HUDEP-2 (cell line): Measurements from ENCODE around the gene RBPMS2.

Experiments
- DNase-seq, 76 experiments: peaks; one replicate each; lab custom pipeline; 2025; ENCODE audit not compliant: unreplicated experiment in 76 of 76; lab: John Stamatoyannopoulos, UW

Gene RBPMS2

DNA sequence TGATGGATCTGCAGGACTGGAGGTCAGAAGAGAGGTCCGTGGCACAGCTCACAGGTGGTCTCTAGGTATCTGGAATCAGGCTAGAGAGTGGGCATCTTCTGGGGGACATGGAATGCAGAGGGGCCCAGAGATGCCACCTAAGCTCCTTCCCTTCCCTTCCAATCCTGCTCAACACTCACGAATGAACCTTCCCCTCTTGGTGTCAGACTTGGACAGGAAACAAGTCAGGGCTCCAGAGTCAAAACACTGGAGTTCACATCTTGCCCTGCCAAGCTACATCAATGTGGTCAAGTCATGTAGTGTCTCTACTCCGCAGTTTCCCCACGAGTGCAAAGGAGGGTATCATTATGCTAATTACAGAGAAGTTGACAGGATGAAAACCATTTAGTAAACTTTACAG, 16.0 kb upstream of the RBPMS2 start:
- no peak for DNase-seq

- no peak for DNase-seq
Measured at GRCh38 chr15:64783796-64784195, 8.4 kb upstream of the RBPMS2 start.

- no peak for DNase-seq
Measured at GRCh38 chr15:64782751-64783150, 7.4 kb upstream of the RBPMS2 start.

GRCh38 chr15:64781299-64781698, 5.9 kb upstream of the RBPMS2 start:
- no peak for DNase-seq

- DNase-seq: peak in 2 of 76 experiments; percentile 2 to 7
Measured at GRCh38 chr15:64780600-64781156, 5.3 kb upstream of the RBPMS2 start.

DNA sequence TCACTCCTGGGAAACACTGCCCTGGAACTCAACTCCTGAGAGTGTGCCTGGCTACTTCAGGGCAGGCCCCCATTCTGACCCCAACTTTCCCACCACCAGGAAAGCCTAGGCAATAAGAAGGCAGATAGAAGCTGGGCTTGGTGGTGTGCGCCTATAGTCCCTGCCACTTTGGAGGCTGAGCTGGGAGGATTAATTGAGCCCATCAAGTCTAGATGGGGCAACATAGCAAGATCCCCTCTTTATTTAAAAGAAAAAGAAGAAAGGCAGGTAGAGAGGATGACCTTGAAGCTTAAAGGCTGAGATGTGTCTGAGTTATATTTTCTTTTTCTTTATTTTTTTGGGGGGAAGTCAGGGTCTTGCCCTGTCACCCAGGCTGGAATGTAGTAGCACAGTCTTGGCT, 4.2 kb upstream of the RBPMS2 start:
- DNase-seq: no peak

DNA sequence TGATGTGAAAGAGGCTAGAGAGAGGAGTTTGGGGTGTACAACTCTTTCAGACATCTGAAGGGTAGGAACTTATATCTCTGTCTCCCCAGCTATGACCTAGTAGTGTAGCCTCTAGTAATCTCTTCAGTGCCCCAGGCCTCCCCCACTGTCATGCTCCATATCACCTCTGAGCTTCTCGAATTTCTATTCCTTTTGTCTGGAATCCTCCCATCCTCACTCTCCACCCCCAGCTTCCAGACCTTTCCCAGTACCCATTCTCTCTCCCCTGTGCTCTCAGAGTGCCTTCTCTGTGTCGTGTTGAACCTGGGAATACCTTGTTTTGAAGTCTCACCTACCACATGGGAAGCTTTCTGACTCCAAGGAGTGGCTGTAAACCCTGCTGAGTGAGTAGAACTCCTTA, 3.6 kb upstream of the RBPMS2 start:
- no peak for DNase-seq

- DNase-seq: no peak
Measured at GRCh38 chr15:64776402-64776786, 1.0 kb upstream of the RBPMS2 start.

GRCh38 chr15:64774629-64775493, 528 bp downstream of the RBPMS2 start:
- no peak for DNase-seq

DNA sequence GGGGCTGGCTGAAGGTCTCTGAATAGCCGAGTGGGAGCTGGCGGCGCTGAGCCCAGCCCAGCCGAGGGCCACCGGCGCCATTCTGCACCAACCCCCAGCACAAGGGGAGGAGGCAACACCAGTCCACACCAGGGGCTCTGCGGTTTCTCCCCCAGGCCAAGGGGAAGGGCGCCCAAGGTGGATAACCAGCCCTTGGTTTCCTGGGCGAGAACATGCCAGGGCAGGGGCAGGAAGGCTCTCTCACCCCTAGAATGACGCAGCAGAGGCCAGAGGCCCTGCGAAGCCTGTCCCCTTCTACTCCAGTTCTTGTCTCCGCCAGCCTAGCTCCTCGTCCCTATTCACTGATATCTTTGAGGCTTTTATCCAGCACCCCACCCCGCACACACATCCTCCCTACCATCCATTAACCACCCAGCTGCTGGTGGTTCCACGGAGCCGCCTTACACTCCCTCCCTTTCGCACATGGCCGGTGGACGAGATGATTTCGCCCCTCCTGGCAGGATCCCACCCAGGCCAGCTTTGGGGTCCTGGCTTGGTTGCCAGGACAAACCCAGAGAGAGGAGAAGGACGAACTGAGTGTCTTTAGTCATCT, 1.3 kb downstream of the RBPMS2 start:
- DNase-seq: no peak

DNA sequence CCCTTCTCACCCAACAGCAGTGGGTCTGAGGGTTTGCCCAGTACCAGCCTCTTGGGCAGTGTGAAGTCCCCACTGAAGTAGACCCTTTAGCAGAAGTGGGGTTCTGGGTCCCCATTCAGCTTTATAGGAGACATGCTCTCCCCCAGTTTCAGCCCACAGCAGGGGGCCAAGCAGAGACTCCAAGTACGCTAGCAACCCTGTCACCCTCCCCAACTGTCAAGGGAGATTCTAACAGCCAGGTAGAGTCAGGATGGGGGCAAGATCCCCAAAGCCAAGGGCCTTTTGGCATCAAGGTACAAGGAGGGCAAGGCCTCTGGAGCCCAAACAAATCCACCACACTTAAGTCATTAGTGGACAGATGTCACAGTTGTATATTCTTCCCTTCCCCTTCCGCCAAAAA, 1.8 kb downstream of the RBPMS2 start:
- no peak for DNase-seq

DNA sequence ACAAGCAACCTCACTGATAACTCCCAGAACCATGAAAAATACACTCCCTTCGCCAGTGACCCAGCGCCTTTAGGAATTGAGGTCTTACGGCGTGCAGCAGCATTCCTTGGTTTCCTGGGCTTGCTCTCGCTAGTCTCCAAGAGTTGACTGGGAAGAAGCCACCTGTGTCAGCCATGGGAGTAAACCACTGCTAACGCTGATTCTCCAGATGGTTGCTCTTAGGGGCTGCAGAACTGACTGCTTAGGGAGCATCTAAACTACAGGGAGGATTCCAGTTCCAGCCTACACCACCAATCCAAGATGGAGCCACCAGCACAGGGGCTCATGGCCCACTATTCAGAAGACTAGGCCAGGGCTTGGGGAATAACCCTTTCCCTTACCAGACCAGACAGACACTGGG, 2.4 kb downstream of the RBPMS2 start:
- DNase-seq: no peak

DNA sequence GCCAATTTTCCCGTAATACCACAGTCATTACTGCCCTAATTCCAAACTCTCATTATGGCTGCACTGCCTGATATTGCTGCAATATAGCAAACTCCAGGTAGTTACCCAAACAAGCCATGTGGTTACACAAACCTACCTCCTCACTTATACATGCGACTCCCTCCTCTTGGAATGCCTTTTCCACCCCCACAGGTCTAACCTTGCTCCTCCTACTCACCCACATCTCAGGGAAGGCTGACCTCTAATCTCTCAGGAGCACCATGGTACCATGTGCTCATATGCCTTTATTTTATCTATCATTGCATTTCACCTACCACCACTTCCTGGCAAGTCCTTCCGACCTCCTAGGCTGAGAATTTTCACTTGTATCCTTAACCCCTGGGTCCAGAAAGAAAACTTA, 2.9 kb downstream of the RBPMS2 start:
- DNase-seq: no peak

DNA sequence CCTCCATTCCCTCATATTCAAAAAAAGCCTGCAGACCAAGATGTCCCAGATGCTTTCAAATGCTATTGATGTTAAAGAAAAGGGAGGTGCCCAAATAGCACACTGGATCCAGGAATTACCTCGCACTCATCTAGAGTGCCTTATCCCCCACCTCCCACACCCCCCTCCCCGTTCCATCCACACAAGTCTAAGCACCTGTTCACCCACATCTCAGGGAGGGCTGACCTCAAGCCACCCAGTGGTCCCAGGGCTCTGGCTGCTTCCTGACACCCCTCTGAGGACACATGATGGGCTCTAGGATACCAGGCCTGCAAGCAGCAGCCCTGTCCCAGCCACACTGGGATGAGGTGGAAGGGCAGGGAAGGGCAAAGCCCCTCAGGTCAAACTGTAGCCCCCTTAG, 4.8 kb downstream of the RBPMS2 start:
- no peak for DNase-seq

- DNase-seq: peak in 3 of 76 experiments; percentile 2 to 3 (median 3)
Measured at GRCh38 chr15:64767203-64767602, 8.2 kb downstream of the RBPMS2 start.

DNA sequence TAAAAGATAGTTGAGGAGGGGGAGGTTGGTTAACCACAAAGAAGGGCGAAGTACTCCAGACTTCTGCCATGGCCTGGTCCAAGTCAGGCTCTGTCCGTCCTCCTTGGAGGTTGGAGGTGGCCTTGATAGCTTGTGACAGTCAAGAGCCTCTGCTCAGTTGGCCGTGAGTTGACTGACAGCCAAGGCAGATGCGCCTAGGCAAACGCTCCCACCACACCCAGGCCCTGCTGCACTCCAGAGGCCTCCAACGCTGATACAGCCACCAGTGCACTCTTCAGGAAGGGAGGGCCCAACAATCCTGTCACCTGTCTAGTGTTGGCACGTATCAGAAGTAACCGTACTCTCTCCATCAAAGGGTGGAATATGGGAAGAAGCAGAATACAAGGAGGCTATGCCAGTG, 9.3 kb downstream of the RBPMS2 start:
- DNase-seq: peak in 27 of 76 experiments; percentile 1 to 45 (median 14)

DNA sequence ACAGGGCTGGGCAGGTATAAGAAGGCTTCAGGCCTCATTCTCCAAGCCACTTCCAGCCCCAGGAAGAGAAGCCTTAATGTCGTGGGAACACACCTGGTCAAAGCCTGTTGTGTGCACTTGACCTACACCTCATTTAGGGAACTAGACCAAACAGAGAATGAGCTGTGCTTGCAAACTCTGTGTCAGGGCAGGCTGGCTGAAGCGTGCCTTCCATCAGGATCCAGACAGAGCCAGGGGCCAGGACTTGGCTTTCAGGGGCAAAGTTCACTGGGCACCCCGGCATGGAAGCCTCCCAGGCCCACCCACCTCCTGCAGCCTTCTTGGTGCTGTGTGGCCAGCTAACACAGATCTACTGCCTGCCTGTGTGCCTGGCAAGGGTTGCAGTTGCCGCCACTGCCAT, 11.5 kb downstream of the RBPMS2 start:
- no peak for DNase-seq

DNA sequence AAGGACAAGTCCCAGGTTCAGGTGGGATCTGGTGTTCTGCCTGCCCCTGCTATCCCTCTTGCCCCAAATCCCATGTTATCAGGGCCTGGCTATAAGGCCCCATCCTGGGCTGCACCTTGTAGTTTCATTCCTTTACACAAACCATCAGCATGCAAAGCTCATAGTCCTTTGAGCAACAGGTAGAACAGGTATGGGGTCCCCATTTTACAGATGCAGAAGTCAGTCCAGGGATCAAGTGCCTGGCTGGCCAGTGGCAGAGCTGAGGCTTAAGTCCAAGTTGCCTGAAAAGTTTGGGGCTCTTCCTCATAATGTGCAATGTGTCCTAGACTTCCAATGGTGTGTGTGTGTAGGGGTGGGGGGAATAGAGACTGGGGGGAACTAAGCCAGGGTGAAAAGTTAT, 11.9 kb downstream of the RBPMS2 start:
- DNase-seq: no peak

GRCh38 chr15:64763021-64763420, 12.4 kb downstream of the RBPMS2 start:
- DNase-seq: no peak

GRCh38 chr15:64762546-64762945, 12.8 kb downstream of the RBPMS2 start:
- no peak for DNase-seq

DNA sequence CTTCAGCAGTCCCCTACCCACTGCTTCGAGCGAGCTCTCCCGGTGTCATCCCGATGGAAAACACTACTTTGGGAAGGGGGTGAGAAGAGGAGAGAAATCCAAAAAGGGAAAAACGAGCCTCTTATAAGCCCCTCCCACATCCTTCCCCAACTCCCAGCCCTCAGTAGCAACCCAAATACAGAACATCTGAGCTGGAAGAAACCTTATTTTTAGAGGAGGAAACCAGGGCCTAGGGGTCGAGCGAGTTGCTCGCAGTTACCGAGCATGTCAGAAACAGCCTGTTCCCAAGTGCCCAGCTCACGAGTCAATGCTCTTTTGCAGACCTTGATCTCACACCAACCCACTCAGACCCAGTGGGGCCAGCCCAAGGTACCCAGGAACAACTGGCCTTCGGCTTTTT, 14.2 kb downstream of the RBPMS2 start:
- no peak for DNase-seq

- DNase-seq: no peak
Measured at GRCh38 chr15:64760056-64760455, 15.3 kb downstream of the RBPMS2 start.
